ENCODE results near the gene CCDC170.

CCDC170 gene

GRCh38 chr6:151590742-151591141 is 96.9 kb downstream of the CCDC170 start:
- Histone ChIP-seq H3K4me3 (ENCODE audit: low read depth, low read length) (no peak overlapping the region), H3K9me3 (ENCODE audit: severe bottlenecking) (no peaks in the 10 kb centered on the region), H3K27ac (no peak overlapping the region), H3K36me3 (no peaks in the 10 kb centered on the region), H3K27me3 (ENCODE audit: insufficient read depth, low read depth, severe bottlenecking) (peaks cover 3% of the 10 kb centered on the region)
- no peak for DNase-seq
- no peak for TF ChIP-seq CTCF (IDR thresholded peaks at IDR 0.05; ENCODE audit: low read depth, low read length)

- H3K36me3 ChIP-seq = no peaks in the 10 kb centered on the region
Observed at GRCh38 chr6:151592449-151593159, 98.8 kb downstream of the CCDC170 start.

DNA sequence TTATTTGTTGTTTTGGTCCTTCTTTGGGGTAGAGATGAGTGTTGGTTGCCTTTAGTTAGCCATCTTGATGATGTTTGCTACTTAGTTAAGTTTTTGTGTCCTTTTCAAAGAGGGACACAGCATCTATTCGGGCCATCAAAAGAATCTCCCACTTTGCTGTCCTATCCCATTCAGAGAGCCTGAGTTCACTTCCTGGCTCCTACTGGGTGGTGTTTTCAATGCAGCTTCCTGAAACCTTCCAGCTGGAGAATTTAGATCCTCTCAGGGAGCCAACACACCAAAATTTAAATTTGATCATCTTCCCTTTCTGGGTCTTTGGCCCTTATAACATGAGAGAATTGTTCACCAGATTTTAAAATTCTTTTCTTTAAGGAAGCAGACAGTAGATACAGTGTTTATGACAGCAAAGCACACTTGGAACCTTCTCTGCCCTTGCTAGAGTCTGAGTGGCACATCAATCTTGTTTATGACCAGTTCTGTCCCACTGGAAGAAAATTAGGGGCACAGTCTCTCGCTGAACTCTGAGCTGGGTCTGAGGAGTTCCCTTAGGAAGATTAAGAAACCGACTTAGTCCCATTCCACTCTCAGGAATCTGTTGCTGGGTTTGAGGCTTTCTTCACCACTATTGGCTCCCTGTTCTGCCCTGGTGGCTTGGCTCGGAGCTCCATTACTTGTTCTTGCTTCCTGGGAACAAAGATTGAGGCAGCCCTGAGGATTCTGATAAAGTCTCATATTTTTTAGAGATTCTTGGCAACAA is 115.5 kb downstream of the CCDC170 start:
- DNase-seq = no peak
- no peaks in the 10 kb centered on the region for H3K36me3 ChIP-seq
- no peak overlapping the region for H3K27ac ChIP-seq
- TF ChIP-seq CTCF (IDR thresholded peaks at IDR 0.05; ENCODE audit: low read depth, low read length) = no peak
- H3K4me3 ChIP-seq (ENCODE audit: low read depth, low read length) = no peak overlapping the region
- H3K27me3 ChIP-seq (ENCODE audit: insufficient read depth, low read depth, severe bottlenecking) = peaks cover 5% of the 10 kb centered on the region
- no peaks in the 10 kb centered on the region for H3K9me3 ChIP-seq (ENCODE audit: severe bottlenecking)

More at GRCh38 chr6:151592449-151593159, 98.8 kb downstream of the CCDC170 start:
- Histone ChIP-seq H3K9me3 (ENCODE audit: severe bottlenecking) (no peaks in the 10 kb centered on the region), H3K27ac (no peak overlapping the region), H3K27me3 (ENCODE audit: insufficient read depth, low read depth, severe bottlenecking) (peaks cover 6% of the 10 kb centered on the region), H3K4me3 (ENCODE audit: low read depth, low read length) (no peak overlapping the region)
- no peak for DNase-seq
- TF ChIP-seq CTCF (IDR thresholded peaks at IDR 0.05; ENCODE audit: low read depth, low read length) = no peak

DNA sequence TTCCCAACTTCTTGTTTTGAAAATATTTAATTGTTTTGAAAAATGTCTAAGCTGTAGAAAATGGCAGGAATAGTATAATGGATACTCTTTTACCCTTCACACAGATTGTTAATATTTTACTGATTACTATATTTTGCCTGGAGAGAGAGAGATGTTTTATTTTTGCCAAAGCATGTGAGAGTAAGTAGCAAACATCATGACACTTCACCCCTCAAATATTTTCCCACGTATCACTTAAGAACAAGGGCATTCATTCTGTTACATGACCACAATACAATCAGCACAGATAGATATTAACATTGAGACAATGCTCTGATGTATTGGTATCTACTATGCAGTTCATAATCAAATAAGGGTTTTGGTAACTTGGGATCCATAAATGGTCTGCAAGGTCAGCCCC is 116.5 kb downstream of the CCDC170 start:
- Histone ChIP-seq H3K36me3 (no peaks in the 10 kb centered on the region), H3K9me3 (ENCODE audit: severe bottlenecking) (no peaks in the 10 kb centered on the region), H3K27me3 (ENCODE audit: insufficient read depth, low read depth, severe bottlenecking) (peaks cover 5% of the 10 kb centered on the region), H3K4me3 (ENCODE audit: low read depth, low read length) (no peak overlapping the region), H3K27ac (no peak overlapping the region)
- TF ChIP-seq CTCF (IDR thresholded peaks at IDR 0.05; ENCODE audit: low read depth, low read length) = no peak
- no peak for DNase-seq

- Histone ChIP-seq H3K4me3 (ENCODE audit: low read depth, low read length) (no peak overlapping the region), H3K9me3 (ENCODE audit: severe bottlenecking) (no peaks in the 10 kb centered on the region), H3K27me3 (ENCODE audit: insufficient read depth, low read depth, severe bottlenecking) (no peaks in the 10 kb centered on the region), H3K36me3 (no peaks in the 10 kb centered on the region), H3K27ac (no peak overlapping the region)
- DNase-seq = no peak
- TF ChIP-seq CTCF (IDR thresholded peaks at IDR 0.05; ENCODE audit: low read depth, low read length) = no peak
Observed at GRCh38 chr6:151614630-151615029, 120.8 kb downstream of the CCDC170 start.

Measured in WERI-Rb-1 (cell line).